ENCODE results near the gene CLRN3.

Gene CLRN3

GRCh38 chr10:127919418-127920271, 26.9 kb upstream of the CLRN3 start:
- DNase-seq (ENCODE audit: low read depth), result no peak

- no peak for DNase-seq (ENCODE audit: low read depth)
These were observed 25.8 kb upstream of the CLRN3 start for GRCh38 chr10:127918572-127918971.

- no peak for DNase-seq (ENCODE audit: low read depth)
These were observed 24.1 kb upstream of the CLRN3 start for GRCh38 chr10:127916826-127917225.

GRCh38 chr10:127915324-127915723, 22.6 kb upstream of the CLRN3 start:
- DNase-seq (ENCODE audit: low read depth), result no peak

GRCh38 chr10:127913368-127913759, 20.6 kb upstream of the CLRN3 start:
- DNase-seq (ENCODE audit: low read depth), result no peak

- no peak for DNase-seq (ENCODE audit: low read depth)
These were observed 20.0 kb upstream of the CLRN3 start for GRCh38 chr10:127912607-127913367.

GRCh38 chr10:127911867-127912257, 19.1 kb upstream of the CLRN3 start:
- DNase-seq (ENCODE audit: low read depth), result no peak

GRCh38 chr10:127911218-127911866, 18.6 kb upstream of the CLRN3 start:
- DNase-seq (ENCODE audit: low read depth), result no peak

- DNase-seq (ENCODE audit: low read depth), result no peak
These were observed 17.7 kb upstream of the CLRN3 start for GRCh38 chr10:127910464-127910770.

- DNase-seq (ENCODE audit: low read depth), result no peak
These were observed 17.1 kb upstream of the CLRN3 start for GRCh38 chr10:127909716-127910463.

- DNase-seq (ENCODE audit: low read depth), result no peak
These were observed 16.2 kb upstream of the CLRN3 start for GRCh38 chr10:127908959-127909267.

- DNase-seq (ENCODE audit: low read depth), result no peak
These were observed 15.6 kb upstream of the CLRN3 start for GRCh38 chr10:127908106-127908958.

- no peak for DNase-seq (ENCODE audit: low read depth)
These were observed 14.8 kb upstream of the CLRN3 start for GRCh38 chr10:127907411-127908105.

GRCh38 chr10:127906548-127907377, 14.0 kb upstream of the CLRN3 start, which contains the start of gene PTPRE:
TSS of gene PTPRE (plus strand) at chr10:127907103. CDS start at chr10:128040882, 133,779 bp downstream.
- peak; percentile 30 for DNase-seq (ENCODE audit: low read depth)

- no peak for DNase-seq (ENCODE audit: low read depth)
These were observed 13.1 kb upstream of the CLRN3 start for GRCh38 chr10:127905848-127906261.

- no peak for DNase-seq (ENCODE audit: low read depth)
These were observed 12.5 kb upstream of the CLRN3 start for GRCh38 chr10:127905001-127905847.

GRCh38 chr10:127904311-127905000, 11.7 kb upstream of the CLRN3 start:
- no peak for DNase-seq (ENCODE audit: low read depth)

GRCh38 chr10:127903789-127904188, 11.0 kb upstream of the CLRN3 start:
- no peak for DNase-seq (ENCODE audit: low read depth)

All from stimulated activated CD8-positive, alpha-beta memory T cell treated with anti-CD3 and anti-CD28 coated beads, Interleukin-12 subunit alpha, Interleukin-12 subunit beta, amount 100 ng/mL, for 1 hour (primary cell).